NOMO-1 (cell line): ENCODE measurements around the gene SH3BP1.
A peak's percentile ranks its signal among the peaks of the same experiment; 100 is the strongest.
"Not testable (repeated sequence)": the region's sequence is repeated elsewhere in the genome, so short reads cannot be mapped to it uniquely, and the experiment has no call there.

ENCODE experiments used
- DNase-seq, 2 experiments: peaks; one replicate each; lab custom pipeline; 2025; ENCODE audit not compliant: unreplicated experiment in 2 of 2; lab: John Stamatoyannopoulos, UW

SH3BP1 gene

GRCh38 chr22:37675930-37676735 is 36.7 kb downstream of the SH3BP1 start:
- peak in 1 of 2 experiments; percentile 24 for DNase-seq

DNA sequence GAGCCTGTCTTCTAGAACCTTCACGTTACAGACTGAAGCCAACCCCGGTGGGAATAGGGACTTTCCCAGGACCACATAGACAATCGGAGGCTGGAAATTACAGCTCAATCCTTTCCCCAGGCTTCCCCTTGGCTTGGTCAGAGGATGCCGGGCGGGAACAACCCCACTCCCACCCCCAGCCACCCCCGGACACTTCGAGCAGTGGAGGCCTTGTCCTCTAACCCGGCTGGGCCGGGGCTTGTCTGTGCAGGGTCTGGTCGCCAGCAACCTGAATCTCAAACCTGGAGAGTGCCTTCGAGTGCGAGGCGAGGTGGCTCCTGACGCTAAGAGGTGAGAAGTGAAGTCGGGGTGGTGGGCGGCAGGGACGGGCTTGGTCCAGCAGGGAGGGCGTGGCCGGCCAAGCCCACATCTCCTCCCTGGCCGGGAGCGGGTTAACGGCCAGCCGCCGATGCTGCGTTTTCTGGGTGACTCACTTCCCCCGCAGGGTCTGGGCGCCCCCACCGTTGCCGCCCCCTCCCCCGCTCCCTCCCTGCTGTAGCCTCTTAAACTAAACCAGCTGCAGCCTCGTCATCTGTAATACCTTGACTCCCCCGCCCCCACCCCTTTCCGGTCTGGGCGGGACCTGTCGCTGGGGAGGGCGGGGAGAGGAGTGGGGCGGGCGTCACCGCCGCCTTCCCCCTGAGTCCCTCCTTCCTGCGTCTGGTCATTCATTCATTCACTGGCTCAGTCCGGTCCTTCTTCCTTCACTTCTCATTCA is 37.4 kb downstream of the SH3BP1 start:
- DNase-seq = peak; percentile 91 to 94

GRCh38 chr22:37677493-37677974 is 38.1 kb downstream of the SH3BP1 start:
- no peak for DNase-seq

DNA sequence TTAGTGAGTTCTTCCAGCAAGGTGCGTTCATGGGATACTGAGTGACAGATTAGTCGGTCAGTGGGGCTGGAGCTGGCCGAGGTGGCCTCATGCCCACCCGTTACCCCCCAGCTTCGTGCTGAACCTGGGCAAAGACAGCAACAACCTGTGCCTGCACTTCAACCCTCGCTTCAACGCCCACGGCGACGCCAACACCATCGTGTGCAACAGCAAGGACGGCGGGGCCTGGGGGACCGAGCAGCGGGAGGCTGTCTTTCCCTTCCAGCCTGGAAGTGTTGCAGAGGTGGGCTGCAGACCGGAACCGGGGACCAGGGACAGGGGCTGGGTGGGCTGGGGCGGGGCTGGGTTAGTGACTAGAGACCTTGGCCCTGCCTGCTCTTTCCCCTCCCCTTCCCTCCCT is 38.9 kb downstream of the SH3BP1 start:
- no peak for DNase-seq

- DNase-seq = no peak
Measured at GRCh38 chr22:37679670-37680069, 40.2 kb downstream of the SH3BP1 start.

DNA sequence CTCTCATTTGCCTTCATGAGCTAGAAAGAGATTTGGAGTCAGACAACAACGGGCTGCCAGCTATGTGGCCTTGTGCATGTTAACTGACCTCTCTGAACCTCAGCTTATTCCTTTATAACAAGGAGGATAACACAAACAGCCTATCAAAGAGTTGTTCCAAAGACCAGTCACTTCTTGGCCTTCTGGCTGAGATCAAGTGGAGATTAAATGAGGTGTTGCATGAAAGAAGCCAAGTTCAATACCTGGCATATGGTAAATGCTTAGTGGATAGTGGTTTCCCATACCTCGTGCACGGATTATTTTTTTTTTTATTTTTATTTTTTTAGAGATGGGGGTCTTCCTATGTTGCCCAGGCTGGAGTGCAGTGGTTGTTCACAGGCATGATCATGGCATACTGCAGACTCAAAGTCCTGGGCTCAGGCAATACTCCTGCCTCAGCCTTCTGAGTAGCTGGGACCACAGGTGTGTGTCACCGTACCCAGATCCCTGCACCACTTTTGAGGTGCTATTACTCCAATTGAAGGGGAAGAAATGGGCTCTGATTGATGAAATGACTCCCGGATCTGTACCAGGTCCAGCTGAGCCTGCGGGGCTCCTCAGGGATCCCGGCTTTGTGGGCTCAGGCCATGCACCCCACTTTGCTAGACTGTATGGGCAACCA is 40.9 kb downstream of the SH3BP1 start:
- no peak for DNase-seq

- DNase-seq = no peak
Measured at GRCh38 chr22:37681001-37681424, 41.5 kb downstream of the SH3BP1 start.

DNA sequence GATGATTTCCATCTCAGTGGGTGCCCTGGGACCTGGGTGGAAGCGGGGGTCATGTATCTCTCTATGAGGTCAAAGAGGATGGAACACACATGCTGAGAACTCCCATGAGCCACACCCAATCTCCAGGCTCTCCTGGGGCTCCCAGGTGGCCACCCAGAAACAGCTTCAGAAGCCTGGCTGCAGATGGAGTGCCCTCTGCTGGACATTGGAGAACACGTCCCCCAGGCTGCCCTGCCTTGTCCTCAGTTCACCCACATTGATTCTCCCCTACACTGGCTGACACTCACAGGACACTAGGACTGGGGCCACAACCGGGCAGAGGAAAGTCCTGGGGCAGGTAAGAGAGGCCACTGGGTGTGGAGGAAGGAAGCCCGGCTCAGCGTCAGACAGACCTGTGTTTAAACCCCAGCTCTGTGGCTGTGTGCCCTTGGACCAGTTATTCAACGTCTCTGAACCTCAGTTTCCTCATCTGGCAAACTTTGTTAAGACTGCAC is 42.1 kb downstream of the SH3BP1 start:
- peak; percentile 64 to 70 for DNase-seq

DNA sequence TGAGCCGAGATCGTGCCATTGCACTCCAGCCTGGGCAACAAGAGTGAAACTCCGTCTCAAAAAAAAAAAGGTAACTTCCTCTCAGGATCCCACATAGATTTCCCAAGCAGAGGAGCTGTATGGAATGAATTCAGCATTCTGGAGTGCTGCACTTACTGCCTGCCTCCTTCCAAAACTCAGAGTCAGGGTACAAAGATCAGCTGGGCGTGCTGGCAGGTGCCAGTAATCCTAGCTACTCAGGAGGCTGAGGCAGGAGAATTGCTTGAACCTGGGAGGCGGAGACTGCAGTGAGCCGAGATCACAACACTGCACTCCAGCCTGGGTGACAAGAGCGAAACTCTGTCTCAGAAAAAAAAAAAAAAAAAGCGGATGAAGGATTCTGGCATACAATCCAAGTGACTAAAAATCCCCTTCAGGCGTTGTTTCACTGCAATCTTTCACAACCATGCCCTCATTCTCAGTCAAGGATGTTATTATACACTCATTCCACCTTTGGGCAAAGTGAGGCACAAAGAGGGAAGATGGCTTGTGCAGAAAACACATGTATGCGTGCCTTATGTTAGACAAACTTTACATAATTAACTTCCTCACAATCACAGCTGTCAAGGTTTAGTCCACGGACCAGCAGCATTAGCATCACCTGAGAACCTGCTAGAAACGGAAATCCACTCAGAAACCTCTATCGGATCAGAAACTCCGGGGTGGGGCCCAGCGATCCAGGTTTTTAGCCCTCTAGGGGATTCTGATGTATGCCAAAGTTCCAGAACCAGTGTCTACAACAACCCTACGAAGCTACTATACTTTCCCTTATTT is 45.5 kb downstream of the SH3BP1 start:
- peak in 1 of 2 experiments; percentile 14 for DNase-seq

DNA sequence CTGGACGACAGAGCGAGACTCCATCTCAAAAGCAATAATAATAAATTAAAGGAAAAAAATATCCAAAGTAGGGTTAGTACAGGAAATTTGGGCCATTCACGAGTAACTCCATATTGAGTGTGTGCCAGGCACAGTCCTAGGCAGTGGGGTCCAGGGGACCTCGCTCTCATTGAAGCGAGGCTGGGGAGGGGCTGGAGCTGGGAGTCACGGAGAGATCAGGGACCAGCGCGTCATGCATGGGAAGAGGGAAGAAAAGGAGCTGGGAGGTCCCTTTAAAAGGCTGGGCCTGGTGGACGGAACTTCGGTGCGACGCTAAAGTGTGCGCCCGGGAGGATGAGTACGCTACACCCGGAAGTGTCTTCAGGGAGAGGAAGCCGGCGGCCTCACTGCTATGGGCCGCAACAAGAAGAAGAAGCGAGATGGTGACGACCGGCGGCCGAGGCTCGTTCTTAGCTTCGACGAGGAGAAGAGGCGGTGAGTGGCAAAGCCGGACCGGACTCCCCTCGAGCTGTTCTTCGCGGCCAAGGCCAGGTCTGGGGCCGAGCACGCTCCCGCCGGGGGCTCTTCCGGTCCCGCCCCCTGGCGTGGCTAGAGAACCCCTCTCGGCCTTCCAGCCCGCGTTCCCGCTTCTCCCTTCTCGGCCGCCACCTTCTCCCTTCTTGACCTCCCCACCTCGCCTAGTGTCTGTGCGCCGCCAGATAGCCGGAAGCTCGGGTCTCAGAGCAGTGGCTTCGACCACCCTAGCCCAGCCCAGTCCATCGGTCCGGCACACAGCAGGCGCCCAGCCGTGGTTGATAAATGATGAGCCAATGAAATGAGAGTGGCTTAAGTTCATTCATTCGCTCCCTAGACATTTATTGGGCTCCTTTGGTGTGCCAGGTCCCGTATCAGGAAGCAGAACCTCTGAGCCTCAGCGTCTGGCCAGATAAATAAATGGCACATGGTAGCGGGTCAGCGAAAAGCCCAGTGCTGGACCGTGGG is 46.8 kb downstream of the SH3BP1 start, which contains the start of gene NOL12:
TSS of gene NOL12 (plus strand) at position 342 of the 981 bp plus-strand sequence. CDS start at position 392, 50 bp downstream.
- peak; percentile 61 to 72 for DNase-seq

DNA sequence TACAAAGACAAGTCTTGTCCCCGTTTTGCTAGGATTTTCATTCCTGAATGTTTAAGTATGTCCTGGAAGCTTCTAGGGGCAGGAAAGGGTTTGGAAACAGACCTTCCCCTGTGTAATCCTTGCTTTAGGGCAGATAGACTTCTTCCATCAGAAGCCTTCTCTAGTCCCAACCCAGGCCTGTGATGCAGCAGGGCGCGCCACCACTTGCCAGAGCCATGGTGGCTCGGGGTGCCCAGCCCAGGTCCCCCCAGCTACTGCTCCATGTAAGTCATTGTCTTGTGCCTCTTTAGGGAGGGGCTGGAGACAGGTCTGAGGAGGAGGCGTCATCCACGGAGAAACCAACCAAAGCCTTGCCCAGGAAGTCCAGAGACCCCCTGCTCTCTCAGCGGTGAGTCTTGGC is 50.9 kb downstream of the SH3BP1 start:
- DNase-seq = no peak

DNA sequence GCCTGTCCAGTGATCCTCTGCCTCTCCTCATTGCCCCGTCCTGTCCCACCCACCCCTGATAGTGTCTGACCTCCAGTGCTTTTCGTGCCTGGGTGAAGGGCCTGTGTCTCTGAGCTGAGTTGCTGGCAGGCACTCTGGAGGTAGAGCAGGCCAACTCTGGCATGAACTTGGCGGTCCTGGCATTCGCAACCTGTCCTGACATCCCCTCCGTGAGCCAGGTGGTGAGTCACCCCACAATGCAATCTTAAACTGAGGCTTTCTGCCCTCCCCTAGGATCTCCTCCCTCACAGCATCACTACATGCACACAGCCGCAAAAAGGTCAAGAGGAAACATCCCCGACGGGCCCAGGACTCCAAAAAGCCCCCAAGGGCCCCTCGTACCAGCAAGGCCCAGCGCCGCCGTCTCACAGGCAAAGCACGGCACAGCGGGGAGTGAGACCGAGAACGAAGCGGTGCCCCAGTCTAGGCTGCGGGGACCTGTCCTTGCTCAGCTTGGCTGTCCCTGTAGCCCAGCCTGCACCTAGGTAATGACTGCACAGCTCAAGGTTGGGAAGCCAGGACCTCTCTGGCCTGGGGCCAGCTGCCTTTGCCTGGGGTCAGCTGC is 51.5 kb downstream of the SH3BP1 start:
- no peak for DNase-seq

DNA sequence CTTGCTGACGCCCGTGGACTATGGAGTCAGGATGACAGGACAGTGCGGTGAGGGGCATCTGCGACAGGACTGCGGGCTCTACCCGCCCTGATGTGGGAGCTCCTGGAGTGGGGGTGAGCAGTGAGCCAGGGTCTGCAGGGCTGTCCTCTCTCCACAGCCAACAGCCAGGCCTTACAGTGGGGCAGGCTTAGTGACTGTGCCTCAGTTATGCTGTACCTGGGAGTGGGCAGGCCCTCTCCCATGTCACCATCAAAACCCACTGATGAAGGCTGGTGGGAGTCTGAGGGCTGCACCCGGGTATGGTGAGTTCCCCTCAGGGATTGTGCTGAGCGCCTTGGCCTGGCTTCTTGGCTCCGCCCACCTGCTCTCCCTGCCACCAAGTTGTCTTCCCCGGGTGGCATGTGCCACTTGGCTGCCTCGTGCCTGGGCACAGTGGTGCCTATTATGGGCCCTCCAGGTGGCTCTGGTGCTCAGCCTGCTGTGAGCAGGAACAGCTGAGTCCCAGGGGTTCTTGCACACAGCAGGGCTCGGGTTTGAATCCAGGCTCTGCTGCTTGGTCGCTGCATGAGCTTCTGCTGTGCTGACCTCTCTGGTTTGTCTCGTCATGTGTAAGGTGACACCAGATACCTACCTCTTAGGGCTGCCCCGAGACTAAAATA is 53.3 kb downstream of the SH3BP1 start:
- DNase-seq = no peak

- DNase-seq = not testable (repeated sequence)
Measured at GRCh38 chr22:37694131-37694530, 54.7 kb downstream of the SH3BP1 start.

GRCh38 chr22:37696260-37696656 is 56.8 kb downstream of the SH3BP1 start:
- not testable (repeated sequence) for DNase-seq

DNA sequence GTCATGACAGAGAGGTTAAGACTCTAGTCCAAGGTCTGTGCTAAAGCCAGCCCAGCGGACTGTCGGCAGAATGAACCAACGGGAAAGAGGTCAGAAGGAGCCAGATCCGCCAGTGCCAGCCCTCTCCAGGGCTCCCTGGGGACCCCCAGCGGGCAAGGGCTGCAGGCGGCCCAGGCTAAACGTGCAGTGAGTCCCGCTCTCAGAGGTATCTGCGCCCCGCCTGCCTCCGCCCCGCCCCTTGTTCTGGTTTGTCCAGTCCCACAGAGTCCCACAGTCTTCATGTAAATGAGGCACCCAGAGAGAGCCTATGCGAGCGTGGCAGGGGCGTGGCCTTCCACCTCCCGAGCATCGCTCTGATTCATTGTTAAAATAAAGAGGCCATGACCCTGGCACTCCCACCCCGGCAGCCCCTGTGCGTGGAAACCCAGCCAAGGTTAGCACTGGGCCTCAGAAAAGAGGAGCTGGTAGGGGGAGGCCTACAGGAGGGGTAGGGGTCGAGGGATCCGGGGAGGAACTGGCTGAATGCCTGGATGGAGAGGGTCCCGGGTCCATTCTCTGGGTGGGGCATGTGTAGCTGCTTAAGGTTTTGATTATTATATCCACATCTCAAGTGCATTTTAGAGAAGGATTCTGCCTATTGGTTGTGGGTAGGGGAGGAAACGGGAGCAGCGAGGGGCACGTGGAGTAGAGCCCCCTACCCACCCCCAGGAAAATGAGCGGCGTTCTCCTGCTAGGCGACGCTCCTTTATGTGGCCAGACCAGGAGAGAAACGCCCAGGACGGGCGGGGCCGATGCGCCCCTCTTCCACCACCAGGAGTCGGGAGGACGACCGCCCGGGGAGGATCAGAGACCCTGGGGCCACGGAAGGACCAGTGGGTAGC is 57.4 kb downstream of the SH3BP1 start, which contains the start of gene TRIOBP:
TSS of gene TRIOBP (plus strand) at position 392 of the 881 bp plus-strand sequence. CDS start 4,318 bp downstream, outside the sequence.
- DNase-seq = peak in 1 of 2 experiments; percentile 12

GRCh38 chr22:37697538-37697835 is 58.0 kb downstream of the SH3BP1 start:
- DNase-seq = no peak
